Thoracic aorta (tissue), 2 donors: ENCODE data around the gene ZNF215. TPM values are rescaled to one million over a fixed set of nuclear protein-coding genes. Genes with fewer than 3 reads are reported as not detected.
"Not testable (repeated sequence)": the region's sequence is repeated elsewhere in the genome, so short reads cannot be mapped to it uniquely, and the experiment has no call there.

Experiments used
- ATAC-seq: fragments of 150-250 bp; one replicate; pipeline ENCODE4 v1.8.0; 2017; ENCODE audit warnings: low read depth; ENCODE audit not compliant: insufficient number of reproducible peaks, low FRiP score
- DNase-seq: peaks from one replicate; pipeline ENCODE4 v3.0.0-alpha.2; 2020; ENCODE audit warnings: low spot score
- H3K27ac ChIP-seq, 2 donors: fragments of 200-600 bp; sonication (generic); 1 replicate in 1 of 2; 2 replicates in 1 of 2; pipeline ENCODE4 v1.5.1; 2016; ENCODE audit warnings: mild to moderate bottlenecking in 2 of 2, moderate library complexity in 2 of 2
- H3K27me3 ChIP-seq: fragments of 200-600 bp; sonication (generic); replicated peaks from 2 replicates; pipeline ENCODE4 v1.6.0; 2016; ENCODE audit warnings: mild to moderate bottlenecking; ENCODE audit not compliant: insufficient read depth
- H3K36me3 ChIP-seq: fragments of 200-600 bp; sonication (generic); one replicate; pipeline ENCODE4 v1.5.1; 2016
- H3K4me1 ChIP-seq, 2 donors: fragments of 200-600 bp; sonication (generic); 1 replicate in 1 of 2; 2 replicates in 1 of 2; pipeline versions ENCODE4 v1.5.1 to v1.6.0; 2016; ENCODE audit warnings: low read depth in 2 of 2, mild to moderate bottlenecking in 1 of 2; ENCODE audit not compliant: control insufficient read depth in 1 of 2
- H3K4me3 ChIP-seq: fragments of 200-600 bp; sonication (generic); 2 replicates; pipeline ENCODE4 v1.5.1; 2016; ENCODE audit warnings: mild to moderate bottlenecking
- H3K9me3 ChIP-seq: fragments of 200-600 bp; sonication (generic); 2 replicates; pipeline ENCODE4 v1.5.1; 2016
- total RNA-seq, 2 donors: library from RNA; depleted of rRNA; stranded (reverse); fragments of >200 nt; gene quantifications; one replicate each; pipeline versions ENCODE4 v1.1.0 to v1.2.3, GENCODE V29; 2016
- TF ChIP-seq, protein P1 (sequence below): fragments of 200-600 bp; sonication (generic); IDR thresholded peaks from one replicate; pipeline ENCODE4 v1.5.1; 2019; ENCODE audit warnings: antibody characterized with exemption

The ZNF215 gene
- total RNA-seq, 2 donors from 2014 or later: 1.5 to 1.8 TPM

DNA sequence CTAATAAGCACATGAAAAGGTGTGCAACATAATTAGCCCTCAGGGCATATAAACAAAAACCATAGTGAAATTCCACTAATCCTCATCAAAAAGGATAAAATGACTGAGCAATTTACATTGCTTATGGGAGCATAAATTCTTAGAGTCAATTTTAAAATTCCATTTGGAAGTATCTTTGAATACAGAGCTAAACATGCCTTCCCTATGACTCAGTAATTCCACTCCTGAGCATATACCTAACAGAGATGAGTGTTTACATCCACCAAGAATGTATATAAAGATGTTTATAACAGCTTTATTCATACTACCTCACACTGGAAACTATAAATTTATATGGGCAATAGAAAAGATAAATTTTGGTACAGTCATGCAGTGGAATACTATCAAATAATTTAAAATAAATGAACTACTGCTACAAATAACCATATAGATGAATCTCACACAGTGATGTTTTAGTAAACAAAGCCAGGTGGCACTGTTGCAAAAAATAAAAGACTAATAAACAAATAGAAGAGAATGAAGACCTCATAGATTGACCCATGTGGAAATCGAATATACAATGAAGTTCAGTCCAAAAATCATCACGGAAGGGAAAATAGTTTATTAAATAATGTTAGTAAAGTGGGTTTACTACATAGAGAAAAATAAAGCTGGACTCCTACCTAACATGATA lies 25.8 kb upstream of the ZNF215 start:
- no peaks in the 10 kb centered on the region for H3K27me3 ChIP-seq
- H3K9me3 ChIP-seq: no peaks in the 10 kb centered on the region
- TF ChIP-seq, protein P1, sequence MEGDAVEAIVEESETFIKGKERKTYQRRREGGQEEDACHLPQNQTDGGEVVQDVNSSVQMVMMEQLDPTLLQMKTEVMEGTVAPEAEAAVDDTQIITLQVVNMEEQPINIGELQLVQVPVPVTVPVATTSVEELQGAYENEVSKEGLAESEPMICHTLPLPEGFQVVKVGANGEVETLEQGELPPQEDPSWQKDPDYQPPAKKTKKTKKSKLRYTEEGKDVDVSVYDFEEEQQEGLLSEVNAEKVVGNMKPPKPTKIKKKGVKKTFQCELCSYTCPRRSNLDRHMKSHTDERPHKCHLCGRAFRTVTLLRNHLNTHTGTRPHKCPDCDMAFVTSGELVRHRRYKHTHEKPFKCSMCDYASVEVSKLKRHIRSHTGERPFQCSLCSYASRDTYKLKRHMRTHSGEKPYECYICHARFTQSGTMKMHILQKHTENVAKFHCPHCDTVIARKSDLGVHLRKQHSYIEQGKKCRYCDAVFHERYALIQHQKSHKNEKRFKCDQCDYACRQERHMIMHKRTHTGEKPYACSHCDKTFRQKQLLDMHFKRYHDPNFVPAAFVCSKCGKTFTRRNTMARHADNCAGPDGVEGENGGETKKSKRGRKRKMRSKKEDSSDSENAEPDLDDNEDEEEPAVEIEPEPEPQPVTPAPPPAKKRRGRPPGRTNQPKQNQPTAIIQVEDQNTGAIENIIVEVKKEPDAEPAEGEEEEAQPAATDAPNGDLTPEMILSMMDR: no peak
- ATAC-seq (no peak), DNase-seq (no peak)
- no peaks in the 10 kb centered on the region for H3K4me1 ChIP-seq
- H3K36me3 ChIP-seq: no peaks in the 10 kb centered on the region
- no peak overlapping the region for H3K27ac ChIP-seq
- H3K4me3 ChIP-seq: no peak overlapping the region

DNA sequence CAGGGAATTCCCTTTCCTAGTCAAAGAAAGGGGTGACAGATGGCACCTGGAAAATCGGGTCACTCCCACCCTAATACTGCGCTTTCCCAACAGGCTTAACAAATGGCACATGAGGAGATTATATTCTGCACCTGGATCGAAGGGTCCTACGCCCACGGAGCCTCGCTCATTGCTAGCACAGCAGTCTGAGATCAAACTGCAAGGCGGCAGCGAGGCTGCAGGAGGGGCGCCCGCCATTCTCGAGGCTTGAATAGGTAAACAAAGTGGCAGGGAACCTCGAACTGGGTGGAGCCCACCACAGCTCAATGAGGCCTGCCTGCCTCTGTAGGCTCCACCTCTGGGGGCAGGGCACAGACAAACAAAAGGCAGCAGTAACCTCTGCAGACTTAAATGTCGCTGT lies 21.4 kb upstream of the ZNF215 start:
- not testable (repeated sequence) for DNase-seq, H3K36me3 ChIP-seq, H3K4me3 ChIP-seq, H3K4me1 ChIP-seq, H3K27ac ChIP-seq, H3K9me3 ChIP-seq, ATAC-seq, H3K27me3 ChIP-seq

DNA sequence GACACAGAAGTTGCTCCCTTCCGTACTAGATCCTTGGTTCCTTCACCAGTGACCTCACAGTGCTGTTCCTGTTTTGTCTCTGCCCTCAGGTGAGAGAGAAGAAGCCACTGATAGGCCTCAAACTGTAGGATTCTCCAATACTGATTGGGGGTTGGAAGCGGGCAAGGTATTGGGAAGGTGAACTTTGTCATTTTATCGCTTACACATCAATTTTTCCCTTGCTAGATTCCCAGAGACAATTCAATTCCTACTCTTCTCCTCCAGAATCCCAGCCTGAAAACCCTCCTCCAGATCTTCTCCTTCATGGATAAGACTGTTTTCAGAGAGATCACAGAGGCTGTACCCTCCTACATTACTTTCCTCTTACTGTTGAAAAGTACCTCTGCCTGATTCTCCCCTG lies 14.8 kb upstream of the ZNF215 start:
- Histone ChIP-seq H3K27me3 (no peaks in the 10 kb centered on the region), H3K4me1 (no peaks in the 10 kb centered on the region), H3K27ac (no peak overlapping the region), H3K36me3 (no peaks in the 10 kb centered on the region), H3K9me3 (no peaks in the 10 kb centered on the region), H3K4me3 (no peak overlapping the region)
- DNase-seq (no peak), ATAC-seq (no peak)
- TF ChIP-seq, protein P1: no peak

DNA sequence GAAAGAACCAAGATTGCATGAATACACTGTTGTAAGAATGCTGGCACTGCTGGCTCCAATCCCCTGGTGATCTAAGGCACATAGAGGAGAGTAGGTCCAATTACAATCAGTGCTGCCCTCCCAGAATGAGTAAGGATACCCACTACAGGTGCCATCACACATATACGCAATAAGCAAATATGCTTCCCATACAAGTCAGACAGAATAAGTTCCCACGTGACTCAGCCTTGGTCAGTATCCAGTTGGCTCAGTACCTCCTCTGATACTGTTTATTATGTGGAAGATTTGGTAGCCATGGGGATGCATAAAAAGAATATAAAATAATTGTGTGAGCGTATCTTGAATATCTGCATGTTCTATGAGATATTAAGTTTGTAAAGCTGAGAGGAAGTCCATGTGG lies 14.3 kb upstream of the ZNF215 start:
- H3K27me3 ChIP-seq: no peaks in the 10 kb centered on the region
- H3K27ac ChIP-seq: no peak overlapping the region
- H3K4me3 ChIP-seq: no peak overlapping the region
- ATAC-seq: no peak
- DNase-seq: no peak
- no peaks in the 10 kb centered on the region for H3K9me3 ChIP-seq
- TF ChIP-seq, protein P1: no peak
- no peaks in the 10 kb centered on the region for H3K36me3 ChIP-seq
- H3K4me1 ChIP-seq: no peaks in the 10 kb centered on the region

DNA sequence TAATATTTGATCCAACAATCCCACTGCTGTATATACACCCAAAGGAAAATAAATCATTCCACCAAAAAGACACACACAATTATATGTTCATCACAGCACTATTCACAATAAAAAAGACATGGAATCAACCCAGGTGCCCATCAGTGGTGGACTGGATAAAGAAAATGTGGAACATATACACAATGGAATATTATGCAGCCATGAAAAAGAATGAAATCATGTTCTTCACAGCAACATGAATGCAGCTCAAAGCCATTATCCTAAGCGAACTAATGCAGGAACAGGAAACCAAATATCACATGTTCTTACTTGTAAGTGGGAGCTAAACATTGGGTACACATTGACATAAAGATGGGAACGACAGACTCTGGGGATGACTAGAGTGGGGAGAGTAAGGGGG lies 6.5 kb upstream of the ZNF215 start:
- H3K36me3 ChIP-seq: no peaks in the 10 kb centered on the region
- TF ChIP-seq, protein P1: no peak
- H3K4me3 ChIP-seq: no peak overlapping the region
- ATAC-seq (no peak), DNase-seq (no peak)
- H3K27me3 ChIP-seq: no peaks in the 10 kb centered on the region
- H3K27ac ChIP-seq: no peak overlapping the region
- H3K9me3 ChIP-seq: no peaks in the 10 kb centered on the region
- no peaks in the 10 kb centered on the region for H3K4me1 ChIP-seq

DNA sequence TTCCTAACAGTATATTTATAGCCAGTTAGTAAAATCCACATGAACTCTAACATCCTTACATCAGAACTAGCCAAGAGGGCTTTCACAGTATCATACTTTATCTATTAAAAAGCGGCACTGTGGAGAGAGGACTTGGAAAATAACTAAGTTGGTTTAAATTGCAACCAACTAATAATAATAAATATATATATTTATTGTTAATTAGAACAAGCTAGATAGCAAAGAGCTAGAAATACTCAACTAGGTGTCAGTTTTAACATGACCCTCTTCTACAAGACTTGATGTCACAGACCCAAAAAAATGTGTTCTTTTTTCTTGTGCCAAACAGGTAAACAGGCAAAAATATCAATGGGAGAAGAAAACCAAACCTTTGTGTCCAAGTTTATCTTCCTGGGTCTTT lies 5.5 kb upstream of the ZNF215 start, which contains the start of gene OR2D3:
TSS of gene OR2D3 (plus strand) at position 301 of the 400 bp plus-strand sequence. CDS start at position 301, 0 bp downstream.
- TF ChIP-seq, protein P1: no peak
- no peaks in the 10 kb centered on the region for H3K36me3 ChIP-seq
- H3K4me3 ChIP-seq: no peak within 1 kb of the TSS
- no peaks in the 10 kb centered on the region for H3K4me1 ChIP-seq
- no peak within 1 kb of the TSS for H3K27ac ChIP-seq
- DNase-seq: no peak
- H3K9me3 ChIP-seq: no peaks in the 10 kb centered on the region
- ATAC-seq: no peak
- H3K27me3 ChIP-seq: no peaks in the 10 kb centered on the region
